GM21529 (cell line): ENCODE data around the gene SERPINA1.

Experiments
- ATAC-seq: cut with Tn5 transposase; IDR thresholded peaks from one replicate; pipeline ENCODE4 v1.9.1; 2021; ENCODE audit not compliant: unreplicated experiment

SERPINA1 gene

DNA sequence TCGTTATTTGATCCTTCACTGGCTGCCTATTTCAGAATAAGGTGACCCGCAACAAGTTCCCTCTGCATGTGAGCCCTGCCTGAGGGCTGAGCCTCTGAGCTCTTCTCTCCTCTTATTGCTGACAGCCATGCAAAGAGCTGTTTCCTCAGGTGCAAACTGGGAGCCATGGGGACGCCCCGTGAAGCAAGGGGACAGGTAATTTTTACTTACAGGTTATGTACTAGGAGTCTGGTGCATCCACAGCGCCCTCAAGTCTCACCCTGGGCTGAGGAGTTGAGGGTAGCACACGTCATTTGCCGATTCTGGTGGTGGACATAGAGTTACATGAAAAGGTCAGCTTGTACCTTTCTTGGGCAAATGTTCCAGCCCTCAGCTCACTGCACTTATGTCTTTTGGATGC is 39.1 kb downstream of the SERPINA1 start:
- no peak for ATAC-seq

DNA sequence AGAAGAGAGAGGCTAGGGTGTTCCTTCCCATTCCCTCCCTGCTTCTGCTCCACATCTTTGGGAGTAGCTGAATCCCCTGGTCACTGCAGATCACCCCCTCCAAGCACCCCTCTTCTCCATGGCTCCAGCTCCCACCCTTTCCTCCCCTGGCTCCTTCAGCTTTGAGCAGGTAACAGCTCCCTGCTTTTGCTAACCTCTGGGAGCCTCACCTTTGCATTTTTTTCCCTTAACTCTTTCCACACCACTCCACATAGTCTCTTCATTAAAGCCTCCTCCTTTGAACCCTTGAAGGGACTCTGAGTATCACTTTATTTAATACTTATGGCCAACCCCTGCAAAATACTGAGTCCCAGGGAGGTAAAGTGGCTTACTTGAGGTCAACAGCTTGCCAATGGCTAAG is 39.6 kb downstream of the SERPINA1 start:
- no peak for ATAC-seq

GRCh38 chr14:94346841-94347240 is 41.6 kb downstream of the SERPINA1 start:
- peak; percentile 29 for ATAC-seq

DNA sequence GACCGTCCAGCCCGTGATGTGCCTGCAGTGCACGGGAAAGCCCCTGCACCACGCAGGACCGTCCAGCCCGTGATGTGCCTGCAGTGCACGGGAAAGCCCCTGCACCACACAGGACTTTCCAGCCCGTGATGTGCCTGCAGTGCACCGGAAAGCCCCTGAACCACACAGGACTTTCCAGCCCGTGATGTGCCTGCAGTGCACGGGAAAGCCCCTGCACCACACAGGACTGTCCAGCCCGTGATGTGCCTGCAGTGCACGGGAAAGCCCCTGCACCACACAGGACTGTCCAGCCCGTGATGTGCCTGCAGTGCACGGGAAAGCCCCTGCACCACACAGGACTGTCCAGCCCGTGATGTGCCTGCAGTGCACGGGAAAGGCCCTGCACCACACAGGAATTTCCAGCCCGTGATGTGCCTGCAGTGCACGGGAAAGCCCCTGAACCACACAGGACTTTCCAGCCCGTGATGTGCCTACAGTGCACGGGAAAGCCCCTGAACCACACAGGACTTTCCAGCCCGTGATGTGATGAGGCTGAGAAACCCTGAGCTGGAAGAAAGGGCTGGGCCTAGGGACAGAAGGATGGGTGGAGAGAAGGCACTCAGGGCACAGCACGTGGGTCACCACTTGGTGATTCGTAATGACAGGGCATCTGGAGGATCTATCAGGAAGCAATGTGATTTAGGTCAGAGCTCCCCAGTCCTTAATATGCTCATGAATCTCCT is 42.2 kb downstream of the SERPINA1 start:
- peak; percentile 59 for ATAC-seq

GRCh38 chr14:94345344-94346064 is 42.9 kb downstream of the SERPINA1 start:
- no peak for ATAC-seq

- ATAC-seq: no peak
Measured at GRCh38 chr14:94344389-94344788, 44.0 kb downstream of the SERPINA1 start.

DNA sequence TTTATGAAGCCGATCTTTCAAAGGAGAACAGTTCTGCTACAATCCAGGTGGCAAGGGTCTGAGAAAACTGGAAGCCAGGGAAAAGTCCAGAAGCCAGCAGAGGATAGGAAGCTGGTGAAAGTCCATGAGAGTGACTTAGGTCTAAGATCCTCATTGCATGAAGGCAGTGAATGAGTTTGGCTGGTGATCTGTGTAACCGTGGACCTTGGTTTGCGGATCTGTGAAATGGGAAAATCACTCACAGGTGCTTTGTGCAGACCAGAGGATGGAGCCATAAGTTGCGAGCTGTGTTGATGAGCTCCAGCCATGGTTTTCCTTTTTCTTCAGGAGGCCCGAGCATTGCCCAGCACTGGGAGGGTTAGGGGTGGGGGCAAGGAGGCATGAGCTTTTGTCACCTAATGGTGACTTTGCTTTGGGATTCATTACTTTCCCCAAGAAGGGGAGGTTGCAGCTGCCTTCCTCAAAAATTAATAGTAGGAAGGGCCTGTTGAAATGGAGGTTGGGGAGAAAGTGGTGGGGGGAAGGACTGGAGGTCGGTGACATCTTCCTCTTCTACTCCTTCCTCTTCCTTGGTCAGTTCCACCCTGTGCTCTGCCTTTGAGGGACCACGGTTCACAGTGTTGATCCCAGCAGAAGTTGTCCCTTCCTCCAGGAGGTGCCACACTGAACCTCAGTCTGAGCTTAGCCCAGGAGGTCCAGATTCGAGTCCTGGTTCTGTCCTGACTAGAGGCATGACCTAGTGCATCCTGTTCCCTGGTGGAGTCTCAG is 45.0 kb downstream of the SERPINA1 start:
- ATAC-seq: no peak

DNA sequence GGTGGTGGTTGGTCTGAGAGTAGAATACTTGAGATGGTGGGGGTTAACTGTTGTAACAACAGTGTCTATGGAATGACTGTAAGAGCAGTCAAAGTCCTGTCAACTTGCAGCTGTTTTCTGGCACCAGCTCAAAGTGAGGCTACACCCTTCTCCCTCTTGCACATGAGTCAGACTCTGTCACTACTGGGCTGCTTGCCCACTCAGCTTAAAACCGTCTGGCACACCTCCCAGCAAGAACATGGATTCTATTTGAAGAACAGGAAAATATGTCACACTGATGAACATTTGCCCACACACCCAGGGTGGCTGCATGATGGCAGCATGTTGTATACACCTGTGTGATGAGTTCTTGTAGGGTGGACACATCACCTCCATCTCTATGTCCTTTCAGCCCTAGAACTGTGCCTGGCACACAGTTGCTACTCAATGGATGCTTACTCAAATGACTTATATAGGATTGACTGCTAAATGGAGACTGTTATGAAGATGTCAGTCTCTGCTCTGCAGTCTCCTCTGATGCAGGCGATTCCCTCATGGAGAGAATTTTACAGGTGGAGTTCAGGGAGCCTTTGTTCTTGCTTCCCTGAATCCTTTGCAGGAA is 46.0 kb downstream of the SERPINA1 start:
- no peak for ATAC-seq

DNA sequence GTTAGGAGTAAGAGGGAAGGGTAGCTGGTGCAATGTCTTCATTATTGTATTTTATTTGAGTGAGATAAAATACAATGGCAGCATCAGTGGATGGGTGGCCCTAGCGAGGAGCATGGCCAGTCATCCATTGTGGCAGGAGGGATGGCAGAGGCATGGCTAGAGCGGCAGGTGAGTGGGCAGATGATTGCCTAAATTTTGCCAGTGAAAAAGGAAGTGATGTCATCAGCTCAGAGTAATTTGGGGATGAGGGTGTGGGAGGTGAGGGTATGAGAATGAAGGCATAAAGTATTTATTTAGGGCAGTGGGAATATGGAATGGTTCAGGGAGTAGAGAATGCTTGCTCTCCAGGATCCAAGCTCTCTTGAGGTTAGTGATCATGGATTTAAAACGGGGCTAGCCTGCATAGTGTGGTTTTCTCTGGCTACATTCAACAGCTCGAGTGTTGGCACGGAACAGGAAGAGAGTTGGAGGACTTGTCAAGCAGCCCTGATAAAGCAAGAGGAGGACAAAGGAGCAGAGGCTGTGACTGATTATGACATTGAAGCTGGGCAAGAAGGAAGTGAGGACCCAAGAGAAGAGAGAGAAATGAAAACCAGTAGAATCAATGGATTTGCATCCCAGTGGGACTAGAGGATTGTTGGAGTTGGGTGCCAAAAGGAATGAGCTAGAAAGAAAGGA is 46.6 kb downstream of the SERPINA1 start:
- ATAC-seq: no peak

DNA sequence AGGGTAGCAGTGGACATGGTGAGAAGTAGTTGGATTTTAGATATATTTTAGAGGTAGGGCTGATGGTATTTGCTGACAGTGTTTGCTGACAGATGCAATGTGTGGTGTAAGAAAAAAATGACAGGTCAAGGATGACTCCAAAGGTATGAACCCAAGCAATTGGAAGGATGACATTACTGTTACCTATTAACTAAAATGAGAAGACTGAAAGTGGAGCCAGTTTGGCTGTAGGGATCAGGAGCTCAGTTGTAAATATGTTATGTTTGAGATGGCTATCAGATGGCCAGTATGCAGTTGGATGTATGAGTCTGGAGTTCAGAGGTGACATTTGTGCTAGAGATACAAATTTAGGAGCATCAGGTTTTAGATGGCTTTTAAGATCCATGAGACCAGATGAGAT is 47.9 kb downstream of the SERPINA1 start:
- no peak for ATAC-seq

DNA sequence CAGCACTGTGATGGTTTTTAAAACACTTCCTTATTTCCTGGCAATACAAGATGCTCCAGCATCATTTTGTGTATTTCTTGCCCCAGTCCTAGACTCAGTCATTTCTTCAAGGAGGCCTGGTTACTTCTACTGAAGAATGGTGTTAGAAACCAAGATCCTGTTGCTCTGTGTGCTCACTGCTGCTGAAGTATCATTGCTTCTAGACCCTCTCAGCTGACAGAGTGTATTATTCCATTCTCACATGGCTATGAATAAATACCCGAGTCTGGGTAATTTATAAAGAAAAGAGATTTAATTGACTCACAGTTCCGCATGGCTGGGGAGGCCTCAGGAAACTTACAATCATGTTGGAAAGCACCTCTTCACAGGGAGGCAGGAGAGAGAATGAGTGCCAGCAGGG is 50.4 kb downstream of the SERPINA1 start:
- no peak for ATAC-seq

DNA sequence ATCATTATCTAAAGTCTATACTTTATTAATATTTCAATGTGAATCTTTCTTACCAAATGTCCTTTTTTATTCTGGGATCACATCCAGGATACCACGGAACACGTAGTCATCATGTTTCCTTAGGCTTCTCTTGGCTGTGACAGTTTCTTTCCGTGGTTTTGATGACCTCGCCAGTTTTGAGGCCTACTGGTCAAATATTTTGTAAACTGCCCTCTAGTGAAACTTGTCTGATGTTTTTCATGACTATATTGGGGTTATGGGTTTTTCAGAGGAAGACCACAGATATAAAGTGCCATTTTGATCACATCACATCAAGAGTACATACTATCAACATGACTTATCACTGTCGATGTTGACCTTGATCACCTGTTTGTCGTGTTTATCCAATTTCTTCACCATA is 51.1 kb downstream of the SERPINA1 start:
- no peak for ATAC-seq

DNA sequence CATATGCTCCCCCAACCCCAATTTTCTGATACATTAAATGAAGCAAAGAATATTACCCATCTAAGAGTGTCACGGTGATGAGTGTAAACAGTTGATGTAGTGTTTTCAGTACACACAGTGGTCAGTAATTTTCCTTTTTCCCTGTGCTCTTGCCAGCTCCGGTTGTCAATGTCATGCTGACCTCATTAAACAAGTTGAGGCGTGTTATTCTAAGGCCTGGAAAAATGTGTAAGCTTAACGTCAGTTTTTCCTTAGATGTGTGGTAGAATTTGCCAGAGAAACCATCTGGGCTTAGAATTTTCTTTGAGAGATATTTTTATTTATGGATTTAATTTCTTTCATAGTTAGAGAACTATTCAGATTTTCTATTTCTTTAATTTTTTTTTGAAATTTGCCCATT is 53.5 kb downstream of the SERPINA1 start:
- no peak for ATAC-seq

- ATAC-seq: no peak
Measured at GRCh38 chr14:94332587-94332986, 55.8 kb downstream of the SERPINA1 start.

GRCh38 chr14:94332063-94332583 is 56.3 kb downstream of the SERPINA1 start:
- ATAC-seq: no peak

DNA sequence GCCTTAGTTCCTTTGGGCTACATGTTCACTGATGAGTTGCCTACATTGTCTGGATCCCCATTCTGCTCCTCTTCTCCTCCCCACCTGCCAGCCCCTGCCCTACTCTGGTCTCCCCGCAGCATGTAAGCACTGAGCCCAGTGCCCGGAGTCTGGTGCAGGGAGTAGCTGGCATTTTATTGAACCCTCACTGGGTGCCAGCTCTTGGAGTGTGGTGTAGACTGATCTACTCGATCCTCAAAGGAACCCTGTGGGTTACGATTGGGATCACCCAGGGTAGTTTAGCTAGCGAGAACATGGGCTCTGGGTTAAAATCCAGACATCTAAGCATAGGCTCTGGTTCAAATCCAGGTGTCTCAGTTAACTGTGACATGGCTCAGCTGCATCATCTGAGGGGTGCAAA is 56.9 kb downstream of the SERPINA1 start:
- ATAC-seq: no peak

DNA sequence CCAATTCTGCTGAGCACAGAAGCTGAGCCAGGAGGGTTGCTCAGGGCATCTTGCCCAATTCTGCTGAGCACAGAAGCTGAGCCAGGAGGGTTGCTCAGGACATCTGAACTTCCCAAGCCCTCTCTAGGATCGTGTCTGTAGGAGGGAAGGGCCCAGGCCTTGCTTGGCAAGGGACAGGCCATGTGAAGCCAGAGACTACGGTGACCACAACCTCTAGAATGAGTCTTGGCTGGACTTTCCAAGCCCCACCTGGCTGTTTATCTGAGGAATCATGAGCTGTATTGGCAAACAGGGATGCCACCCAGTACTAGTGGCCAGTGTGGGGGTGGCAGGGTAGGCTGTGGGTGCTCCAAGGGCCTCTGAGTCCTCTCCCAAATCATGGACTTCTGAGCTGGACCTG is 57.5 kb downstream of the SERPINA1 start:
- ATAC-seq: no peak

DNA sequence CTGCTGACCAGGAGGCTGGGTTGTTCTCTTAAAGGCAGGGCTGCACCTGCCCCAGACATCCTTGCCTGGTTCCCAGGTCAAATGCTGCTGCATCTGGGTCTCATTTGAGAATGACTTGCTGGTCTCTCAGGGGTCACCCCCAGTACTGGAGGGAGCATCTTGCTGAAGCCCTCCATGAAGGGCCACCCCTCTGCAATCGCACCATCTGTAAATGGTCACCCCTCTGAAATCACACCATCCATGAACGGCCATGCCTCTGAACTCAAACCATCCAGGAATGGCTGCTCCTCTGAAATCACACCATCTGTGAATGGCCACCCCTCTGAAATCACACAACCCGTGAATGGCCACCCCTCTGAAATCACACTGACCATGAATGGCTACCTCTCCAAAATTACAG is 58.0 kb downstream of the SERPINA1 start:
- ATAC-seq: no peak

- ATAC-seq: no peak
Measured at GRCh38 chr14:94329857-94330256, 58.5 kb downstream of the SERPINA1 start.

DNA sequence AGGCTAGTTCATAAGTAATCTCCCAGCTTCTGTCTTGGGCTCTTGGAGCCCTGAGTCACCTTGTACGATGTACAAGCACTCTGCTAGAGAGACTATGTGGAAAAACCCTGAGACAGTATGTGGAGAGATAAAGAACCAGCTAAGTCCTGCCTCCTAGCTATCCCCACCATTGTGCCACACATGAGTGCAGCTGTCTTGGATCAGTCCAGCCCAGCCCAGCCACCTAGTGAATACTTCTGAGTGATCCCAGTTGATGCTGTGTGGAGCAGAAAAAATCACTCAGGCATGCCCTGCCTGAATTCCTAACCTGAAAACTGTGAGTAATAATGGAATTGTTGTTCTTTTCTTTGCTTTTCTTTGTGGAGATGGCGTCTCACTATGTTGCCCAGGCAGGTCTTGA is 60.2 kb downstream of the SERPINA1 start:
- no peak for ATAC-seq
